SK-N-SH treated with all-trans-retinoic acid at 6 μM for 48 hours (cell line): ENCODE measurements around the gene PGAP6.

Experiments
- PATZ1 ChIP-seq: fragments of 250-450 bp; sonication (Bioruptor Pico); IDR thresholded peaks from 2 replicates; pipeline ENCODE4 v1.8.0; 2020; ENCODE audit warnings: mild to moderate bottlenecking, moderate library complexity, borderline replicate concordance
- RARB ChIP-seq: fragments of 250-450 bp; sonication (Bioruptor Pico); IDR thresholded peaks from 2 replicates; pipeline ENCODE4 v1.8.0; 2021; ENCODE audit warnings: mild to moderate bottlenecking, moderate library complexity
- ZFP30 ChIP-seq: fragments of 450-650 bp; formaldehyde crosslinking; IDR thresholded peaks from 2 replicates; pipeline ENCODE4 v1.5.0; 2022; ENCODE audit warnings: mild to moderate bottlenecking, moderate library complexity

GRCh38 chr16:359871-360697, 21.7 kb downstream of the PGAP6 start:
- TF ChIP-seq ZFP30 (CRISPR knock-in tag) (no peak), PATZ1 (CRISPR knock-in tag) (no peak), RARB (CRISPR knock-in tag) (no peak)
